Measurements from ENCODE around the gene SFRP2.

SFRP2 gene

GRCh38 chr4:153771046-153771445, 17.8 kb downstream of the SFRP2 start:
- DNase-seq (ENCODE audit: low read depth in 2 of 2), result no peak

GRCh38 chr4:153766758-153767157, 22.1 kb downstream of the SFRP2 start:
- DNase-seq (ENCODE audit: low read depth in 2 of 2), result no peak

GRCh38 chr4:153765894-153766293, 23.0 kb downstream of the SFRP2 start:
- DNase-seq (ENCODE audit: low read depth in 2 of 2), result no peak

- DNase-seq (ENCODE audit: low read depth in 2 of 2), result no peak
Observed at GRCh38 chr4:153764601-153765368, 24.1 kb downstream of the SFRP2 start.

GRCh38 chr4:153763404-153763803, 25.5 kb downstream of the SFRP2 start:
- no peak for DNase-seq (ENCODE audit: low read depth in 2 of 2)

GRCh38 chr4:153759407-153760316, 29.2 kb downstream of the SFRP2 start, which contains the start of gene RNF175:
Gene RNF175, minus strand, starts transcription at chr4:153760024. Its CDS starts 162 bp downstream, at chr4:153759862.
- DNase-seq (ENCODE audit: low read depth in 2 of 2), result no peak

- no peak for DNase-seq (ENCODE audit: low read depth in 2 of 2)
Observed at GRCh38 chr4:153758688-153759406, 30.0 kb downstream of the SFRP2 start.

- DNase-seq (ENCODE audit: low read depth in 2 of 2), result no peak
Observed at GRCh38 chr4:153758136-153758535, 30.7 kb downstream of the SFRP2 start.

- no peak for DNase-seq (ENCODE audit: low read depth in 2 of 2)
Observed at GRCh38 chr4:153757407-153757806, 31.5 kb downstream of the SFRP2 start.

- DNase-seq (ENCODE audit: low read depth in 2 of 2), result no peak
Observed at GRCh38 chr4:153755186-153755585, 33.7 kb downstream of the SFRP2 start.

GRCh38 chr4:153750197-153750817, 38.6 kb downstream of the SFRP2 start:
- DNase-seq (ENCODE audit: low read depth in 2 of 2), result peak; percentile 53 to 55

- no peak for DNase-seq (ENCODE audit: low read depth in 2 of 2)
Observed at GRCh38 chr4:153748378-153748777, 40.5 kb downstream of the SFRP2 start.

GRCh38 chr4:153747406-153747955, 41.4 kb downstream of the SFRP2 start:
- DNase-seq (ENCODE audit: low read depth in 2 of 2), result no peak

GRCh38 chr4:153745651-153746050, 43.2 kb downstream of the SFRP2 start:
- DNase-seq (ENCODE audit: low read depth in 2 of 2), result no peak

- no peak for DNase-seq (ENCODE audit: low read depth in 2 of 2)
Observed at GRCh38 chr4:153741541-153741940, 47.3 kb downstream of the SFRP2 start.

GRCh38 chr4:153735906-153736461, 52.9 kb downstream of the SFRP2 start:
- DNase-seq (ENCODE audit: low read depth in 2 of 2), result no peak

- DNase-seq (ENCODE audit: low read depth in 2 of 2), result no peak
Observed at GRCh38 chr4:153733751-153734448, 55.0 kb downstream of the SFRP2 start.

GRCh38 chr4:153731239-153731638, 57.6 kb downstream of the SFRP2 start:
- DNase-seq (ENCODE audit: low read depth in 2 of 2), result peak; percentile 83

All from fibroblast of skin of left biceps (primary cell).